HG02852 (cell line): Measurements from ENCODE around the gene PSMC6.

ENCODE experiments used
- ATAC-seq: cut with Tn5 transposase; IDR thresholded peaks from one replicate; pipeline ENCODE4 v1.9.1; 2021; ENCODE audit warnings: mild to moderate bottlenecking, moderate library complexity; ENCODE audit not compliant: unreplicated experiment

Gene PSMC6

GRCh38 chr14:52776816-52777215 lies 69.8 kb downstream of the PSMC6 start:
- ATAC-seq: no peak
